Lower leg skin (tissue), 4 donors: ENCODE measurements around the gene CAPN2. TPM values are rescaled to one million over a fixed set of nuclear protein-coding genes. Genes with fewer than 3 reads are reported as not detected.

Source experiments
- DNase-seq, 2 donors: peaks; one replicate each; pipeline ENCODE4 v3.0.0-alpha.2; 2019; ENCODE audit warnings: low spot score in 2 of 2
- H3K4me3 ChIP-seq: fragments of 200-600 bp; sonication (generic); 2 replicates; pipeline ENCODE4 v1.5.1; 2017; ENCODE audit warnings: mild to moderate bottlenecking, low read depth; ENCODE audit not compliant: poor library complexity, severe bottlenecking
- CTCF ChIP-seq, 3 donors: fragments of 450-650 bp; IDR thresholded peaks; one replicate each; pipeline ENCODE4 v1.5.1; 2016; ENCODE audit warnings: antibody characterized with exemption in 3 of 3, mild to moderate bottlenecking in 3 of 3, moderate library complexity in 2 of 3
- POLR2A ChIP-seq, 2 donors: fragments of 450-650 bp; IDR thresholded peaks; one replicate each; pipeline ENCODE4 v1.6.1; 2016 to 2017; ENCODE audit warnings: antibody characterized with exemption in 2 of 2, mild to moderate bottlenecking in 1 of 2, moderate library complexity in 1 of 2
- WGBS, 2 donors: methylation state at CpG; one replicate each; pipeline ENCODE4 v1.1.5; 2018; 5-methylcytosine and 5-hydroxymethylcytosine counted together
- intact Hi-C: fragments of 100-400 bp; cut with DNase I; formaldehyde crosslinking; loops from one replicate; pipeline ENCODE4 v1.15.0; 2023; ENCODE audit warnings: low total_unique reads
- total RNA-seq, 4 donors: library from RNA; depleted of rRNA; stranded (reverse); fragments of >200 nt; gene quantifications; one replicate each; pipeline ENCODE4 v1.1.0, GENCODE V29; 2016

CAPN2 gene
- total RNA-seq, 4 donors from 2014 or later, result 33.7 to 73.3 (median 47.2) TPM

GRCh38 chr1:223714421-223714724 lies 2.0 kb downstream of the CAPN2 start:
- 92 to 94% methylated on average over 2 of the region's 2 CpGs for WGBS, 2 donors
- TF ChIP-seq POLR2A (IDR thresholded peaks at IDR 0.05) (no peak), CTCF (IDR thresholded peaks at IDR 0.05) (no peak)
- no peak overlapping the region for H3K4me3 ChIP-seq
- intact Hi-C loops, result loop anchor here (5.0 kb wide), 1 partner anchor 33 kb away; no protein-coding TSS in a partner anchor
- no peak for DNase-seq

- no peak overlapping the region for H3K4me3 ChIP-seq
- no peak for DNase-seq
- WGBS, 2 donors, result 61 to 62% methylated on average over 9 of the region's 9 CpGs
- intact Hi-C loops, result loop anchor here (5.0 kb wide), 1 partner anchor 32 kb away; no protein-coding TSS in a partner anchor
- TF ChIP-seq POLR2A (IDR thresholded peaks at IDR 0.05) (no peak), CTCF (IDR thresholded peaks at IDR 0.05) (no peak)
These were observed 2.7 kb downstream of the CAPN2 start for GRCh38 chr1:223714849-223715603.

DNA sequence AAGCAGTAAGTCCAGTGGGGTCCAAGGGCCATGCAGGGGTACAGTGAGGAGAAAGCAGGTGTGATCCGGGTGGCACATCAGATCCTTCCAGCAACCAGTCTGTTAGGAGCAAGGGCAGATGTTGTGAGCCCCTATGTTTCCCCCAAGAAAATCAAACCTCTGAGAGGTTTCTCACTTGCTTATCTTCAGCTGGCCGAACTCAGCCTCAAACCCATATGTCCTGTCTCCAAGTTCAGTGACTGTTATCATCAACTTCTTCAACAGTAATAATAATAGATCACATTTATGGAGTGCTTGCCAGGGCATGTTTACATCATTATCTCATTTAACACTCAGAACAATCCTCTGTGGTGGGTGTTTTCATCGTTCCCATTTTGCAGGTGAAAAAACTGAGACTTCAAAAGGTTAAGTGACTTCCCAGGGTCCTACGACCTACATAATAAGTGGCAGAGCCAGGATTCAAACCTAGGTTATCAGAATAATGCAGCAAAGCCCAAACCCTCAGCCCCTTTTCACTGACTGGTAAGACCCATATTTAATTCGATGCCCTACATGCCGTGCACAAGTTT lies 3.3 kb downstream of the CAPN2 start:
- no peak for DNase-seq
- TF ChIP-seq POLR2A (IDR thresholded peaks at IDR 0.05) (no peak), CTCF (IDR thresholded peaks at IDR 0.05) (no peak)
- H3K4me3 ChIP-seq, result no peak overlapping the region
- 62 to 63% methylated on average over 6 of the region's 6 CpGs for WGBS, 2 donors
- intact Hi-C loops, result no loop called here

DNA sequence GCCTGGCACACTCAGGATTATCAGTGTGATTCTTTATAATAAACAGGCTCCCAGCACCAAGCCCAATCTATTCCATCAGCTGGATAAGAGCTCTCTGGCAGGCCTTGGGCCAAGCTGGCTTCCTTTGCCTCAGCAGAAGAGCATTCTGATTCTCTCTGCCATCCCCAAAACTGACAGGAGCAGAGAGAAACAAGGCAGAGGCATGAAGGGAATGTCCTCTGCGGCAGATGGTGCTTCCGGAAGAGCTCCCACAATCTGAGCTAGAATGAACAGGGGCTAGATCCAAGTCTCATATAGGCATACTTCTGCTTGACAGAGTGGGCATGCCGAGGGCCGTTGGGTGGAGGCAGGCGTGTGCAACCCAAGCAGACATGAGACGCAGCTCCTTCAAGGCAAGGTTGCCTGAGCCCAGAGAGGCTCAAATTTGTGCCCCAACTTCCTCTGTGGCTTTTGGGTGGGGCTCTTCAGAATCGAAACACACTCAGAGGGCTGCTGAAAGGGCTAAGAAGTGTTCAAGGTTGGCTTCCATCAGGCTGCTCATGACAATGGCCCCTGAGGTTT lies 4.0 kb downstream of the CAPN2 start:
- intact Hi-C loops, result no loop called here
- no peak for DNase-seq
- H3K4me3 ChIP-seq, result no peak overlapping the region
- 50 to 72% methylated on average over 7 of the region's 7 CpGs for WGBS, 2 donors
- TF ChIP-seq POLR2A (IDR thresholded peaks at IDR 0.05), result no peak
- TF ChIP-seq CTCF (IDR thresholded peaks at IDR 0.05), result no peak

DNA sequence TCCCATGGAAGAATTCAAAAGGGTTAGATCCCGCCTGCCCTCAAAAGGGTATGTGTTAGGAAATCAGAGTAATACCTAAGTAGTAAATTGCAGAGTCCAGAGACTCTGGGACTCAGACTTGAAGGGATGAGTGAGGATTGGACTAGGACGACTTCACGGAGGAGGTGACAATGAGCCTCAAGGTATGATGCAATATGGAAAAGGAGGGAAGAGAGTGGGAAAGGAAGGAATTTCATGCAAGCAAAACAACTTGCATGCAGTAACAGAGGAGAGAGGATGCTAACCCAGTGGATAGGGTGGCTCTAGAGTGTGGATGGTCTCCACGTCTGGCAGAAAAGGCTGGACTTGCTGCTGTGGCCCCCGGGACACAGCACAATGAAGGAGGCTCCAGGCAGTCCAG lies 4.8 kb downstream of the CAPN2 start:
- no peak for DNase-seq
- TF ChIP-seq CTCF (IDR thresholded peaks at IDR 0.05) (no peak), POLR2A (IDR thresholded peaks at IDR 0.05) (no peak)
- intact Hi-C loops, result no loop called here
- H3K4me3 ChIP-seq, result no peak overlapping the region
- 89 to 90% methylated on average over 5 of the region's 5 CpGs for WGBS, 2 donors
